Regular cardiac myocyte (primary cell): ENCODE measurements around the gene SUCLA2. TPM values are rescaled to one million over a fixed set of nuclear protein-coding genes. Genes with fewer than 3 reads are reported as not detected.

ENCODE experiments used
- total RNA-seq: library from RNA; depleted of rRNA; stranded (reverse); fragments of >200 nt; gene quantifications from 2 replicates; pipeline ENCODE4 v1.2.3, GENCODE V29; 2014

Gene SUCLA2
- 58.9 and 59.2 TPM in 2 replicates for total RNA-seq

DNA sequence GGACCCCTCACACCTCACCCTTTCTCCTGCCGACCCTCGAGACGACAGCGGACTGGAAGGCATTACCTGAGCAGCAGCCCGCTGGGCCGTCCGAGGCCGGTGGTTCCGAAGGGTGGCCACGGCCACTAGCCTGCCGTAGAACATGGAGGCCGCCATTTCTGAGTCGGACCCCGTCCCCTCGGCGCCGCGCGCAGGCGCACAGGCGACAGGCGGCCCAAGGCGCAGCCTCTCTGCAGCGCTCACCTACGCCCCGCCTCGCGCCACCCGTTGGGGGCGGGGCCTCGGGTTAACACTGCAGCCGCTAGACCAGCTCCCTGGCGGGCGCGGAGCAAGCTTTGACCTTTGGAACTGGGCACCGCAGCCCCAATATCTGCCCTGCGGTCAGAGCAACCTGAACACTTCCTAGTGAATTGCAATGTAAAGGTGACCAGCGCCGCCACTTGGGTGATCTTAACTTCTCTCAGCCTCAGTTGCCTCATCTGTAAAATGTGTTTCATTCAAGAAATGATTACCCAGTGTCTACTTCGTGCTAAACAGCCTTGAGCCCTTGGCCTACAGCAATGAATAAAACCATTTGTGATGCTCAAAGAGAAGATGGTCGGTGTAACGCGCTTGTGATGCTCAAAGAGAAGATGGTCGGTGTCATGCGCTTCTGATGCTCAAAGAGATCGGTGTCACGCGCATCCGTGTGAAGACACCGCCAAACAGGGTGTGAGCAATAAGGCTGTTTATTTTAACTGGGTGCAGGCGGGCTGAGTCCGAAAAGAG is at the start of gene SUCLA2:
Gene SUCLA2 (minus strand): TSS at position 160 of the 768 bp plus-strand sequence. CDS start 4 bp downstream, at position 156.

DNA sequence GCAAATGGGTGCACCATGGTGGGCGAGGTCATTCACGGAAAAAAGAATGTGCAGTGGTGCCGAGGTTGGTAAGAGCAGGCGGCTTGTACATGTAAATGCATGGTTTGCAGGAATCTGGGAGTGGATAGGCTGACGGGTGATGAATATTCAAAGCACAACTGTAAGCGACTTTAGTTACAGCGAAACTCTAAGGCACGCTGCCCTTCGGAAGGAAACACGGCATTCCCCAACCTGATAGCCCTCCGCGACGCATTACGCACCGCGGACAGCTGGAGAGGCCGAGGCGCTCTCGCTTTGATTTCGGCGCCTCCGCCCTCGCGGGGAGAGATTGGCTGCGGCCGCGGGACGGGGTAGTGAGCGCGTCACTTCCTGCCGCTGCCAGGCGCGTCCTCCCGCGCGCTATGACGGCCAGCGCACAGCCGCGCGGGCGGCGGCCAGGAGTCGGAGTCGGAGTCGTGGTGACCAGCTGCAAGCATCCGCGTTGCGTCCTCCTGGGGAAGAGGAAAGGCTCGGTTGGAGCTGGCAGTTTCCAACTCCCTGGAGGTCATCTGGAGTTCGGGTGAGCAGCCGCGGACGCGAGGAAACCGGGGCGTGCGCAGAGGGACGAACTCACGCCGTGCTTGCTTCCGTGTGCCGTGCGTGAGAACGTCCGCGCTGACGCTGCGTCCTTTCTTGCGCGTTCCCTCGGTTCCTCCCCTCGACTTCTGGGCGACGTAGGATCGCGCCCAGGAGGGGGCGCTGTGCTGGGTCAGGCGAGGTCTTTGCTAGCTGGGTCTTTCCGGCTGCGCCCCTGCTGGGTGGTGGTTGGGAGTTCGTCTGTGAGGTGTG is 36.5 kb upstream of the SUCLA2 start, which contains the start of gene NUDT15:
Gene NUDT15 (plus strand): TSS at position 381 of the 828 bp plus-strand sequence. CDS start 21 bp downstream, at position 402.

Other genes starting within 250 kb of the SUCLA2 start
- 15.2 and 40.6 TPM in 2 replicates for gene NUDT15, start 36.5 kb upstream of the SUCLA2 start, total RNA-seq
- 25.9 and 31.4 TPM in 2 replicates for gene MED4, start 93.8 kb upstream of the SUCLA2 start, total RNA-seq
- 76.1 and 271 TPM in 2 replicates for gene ITM2B, start 231.9 kb upstream of the SUCLA2 start, total RNA-seq